HepG2 (cell line): ENCODE data around the gene SNX6. TPM values are rescaled to one million over a fixed set of nuclear protein-coding genes. Genes with fewer than 3 reads are reported as not detected.

Experiments used
- LCORL ChIP-seq, 2 experiments: fragments of 450-650 bp in 1 of 2; sonication (generic) in 1 of 2; formaldehyde crosslinking in 1 of 2; IDR thresholded peaks; 2 replicates each; pipeline versions ENCODE4 v1.5.0 to v1.6.1; 2017 to 2020; ENCODE audit warnings: antibody characterized with exemption in 1 of 2, missing genetic modification reagents in 1 of 2
- MXD4 ChIP-seq: IDR thresholded peaks from 2 replicates; pipeline ENCODE4 v1.6.1; 2016; ENCODE audit warnings: mild to moderate bottlenecking, missing biosample characterization, missing genetic modification reagents
- MYNN ChIP-seq: sonication (generic); formaldehyde crosslinking; IDR thresholded peaks from 2 replicates; pipeline ENCODE4 v1.4.0; 2020; ENCODE audit warnings: mild to moderate bottlenecking, low read depth, missing genetic modification reagents
- SMAD3 ChIP-seq: sonication (generic); formaldehyde crosslinking; IDR thresholded peaks from 2 replicates; pipeline ENCODE4 v1.4.0; 2020; ENCODE audit warnings: missing genetic modification reagents
- ZFP90 ChIP-seq: sonication (generic); formaldehyde crosslinking; IDR thresholded peaks from 2 replicates; pipeline ENCODE4 v1.8.0; 2022; ENCODE audit warnings: missing genetic modification reagents, mild to moderate bottlenecking, inconsistent platforms, borderline replicate concordance
- ZNF138 ChIP-seq: sonication (generic); formaldehyde crosslinking; IDR thresholded peaks from 2 replicates; pipeline ENCODE4 v1.5.0; 2020; ENCODE audit warnings: mild to moderate bottlenecking, low read depth, missing genetic modification reagents
- ZNF24 ChIP-seq: fragments of 450-650 bp; IDR thresholded peaks from 2 replicates; pipeline ENCODE4 v1.6.1; 2017; ENCODE audit warnings: antibody characterized with exemption, mild to moderate bottlenecking
- ZNF3 ChIP-seq: IDR thresholded peaks from 2 replicates; pipeline ENCODE4 v1.7.0; 2017; ENCODE audit warnings: inconsistent platforms
- ZNF446 ChIP-seq: sonication (generic); formaldehyde crosslinking; IDR thresholded peaks from 2 replicates; pipeline ENCODE4 v1.5.0; 2020; ENCODE audit warnings: mild to moderate bottlenecking, missing genetic modification reagents
- ZNF558 ChIP-seq: sonication (generic); formaldehyde crosslinking; IDR thresholded peaks from 2 replicates; pipeline ENCODE4 v1.9.0; 2022; ENCODE audit warnings: mild to moderate bottlenecking, missing genetic modification reagents, borderline replicate concordance
- ZNF569 ChIP-seq: sonication (generic); formaldehyde crosslinking; IDR thresholded peaks from 2 replicates; pipeline ENCODE4 v1.5.0; 2020; ENCODE audit warnings: mild to moderate bottlenecking, missing genetic modification reagents, moderate library complexity, borderline replicate concordance
- ZNF709 ChIP-seq: sonication (generic); formaldehyde crosslinking; IDR thresholded peaks from 2 replicates; pipeline ENCODE4 v1.5.0; 2020; ENCODE audit warnings: mild to moderate bottlenecking, missing genetic modification reagents
- ZNF879 ChIP-seq: sonication (generic); formaldehyde crosslinking; IDR thresholded peaks from 2 replicates; pipeline ENCODE4 v1.8.1; 2023; ENCODE audit warnings: missing genetic modification reagents
- polyA plus RNA-seq, 8 experiments: library from polyadenylated mRNA; depleted of rRNA in 3 of 8; stranded (reverse) in 7 of 8; unstranded in 1 of 8; fragments of >200 nt; fragmentation: Illumina TruSeq in 4 of 8; extraction: Trizol in 4 of 8; gene quantifications; 2 replicates each; pipeline versions ENCODE4 v1.2.1 to v1.2.3, GENCODE V29; 2011 to 2016; ENCODE audit warnings: low read depth in 4 of 8, missing spikeins in 1 of 8, mixed read lengths in 1 of 8; ENCODE audit not compliant: insufficient read depth in 1 of 8
- total RNA-seq, 5 experiments: library from RNA; depleted of rRNA; stranded (reverse); fragments of >200 nt; fragmentation: Illumina TruSeq; extraction: Trizol; gene quantifications; 2 replicates each; pipeline ENCODE4 v1.2.3, GENCODE V29; 2016; ENCODE audit warnings: low read depth in 1 of 5
- TF ChIP-seq, protein P1 (sequence below): sonication (generic); formaldehyde crosslinking; IDR thresholded peaks from 2 replicates; pipeline ENCODE4 v1.5.0; 2020; ENCODE audit warnings: missing genetic modification reagents
- TF ChIP-seq, protein P2 (sequence below): sonication (generic); formaldehyde crosslinking; IDR thresholded peaks from 2 replicates; pipeline ENCODE4 v1.4.0; 2020; ENCODE audit warnings: missing genetic modification reagents
- TF ChIP-seq, protein P3 (sequence below): sonication (generic); formaldehyde crosslinking; IDR thresholded peaks from 2 replicates; pipeline ENCODE4 v1.4.0; 2020; ENCODE audit warnings: missing genetic modification reagents, borderline replicate concordance
- TF ChIP-seq, protein P4 (sequence below): sonication (generic); formaldehyde crosslinking; IDR thresholded peaks from 2 replicates; pipeline ENCODE4 v1.4.0; 2020; ENCODE audit warnings: missing genetic modification reagents
- TF ChIP-seq, protein P5 (sequence below): sonication (generic); formaldehyde crosslinking; conservative IDR thresholded peaks from 2 replicates; pipeline ENCODE4 v1.4.0; 2020; ENCODE audit warnings: missing genetic modification reagents
- TF ChIP-seq, protein P6 (sequence below): IDR thresholded peaks from 2 replicates; pipeline ENCODE4 v1.6.1; 2016
- TF ChIP-seq, protein P7 (sequence below): conservative IDR thresholded peaks from 2 replicates; pipeline ENCODE4 v1.6.1; 2018; ENCODE audit warnings: missing genetic modification reagents

The SNX6 gene
- total and polyA plus RNA-seq, 2 of the 13 experiments (the other 11 are each of a cell fraction or from before 2014, with no cell fraction given): 92.3 to 169 TPM

GRCh38 chr14:34539407-34540180, 90.4 kb downstream of the SNX6 start, which contains the start of gene EAPP (continued):
- peak; percentile 57; the same call in 1 of the 2 replicates for TF ChIP-seq LCORL (IDR thresholded peaks at IDR 0.05)
- peak; percentile 97 for TF ChIP-seq LCORL (CRISPR knock-in tag; IDR thresholded peaks at IDR 0.05)
- TF ChIP-seq, protein P1, sequence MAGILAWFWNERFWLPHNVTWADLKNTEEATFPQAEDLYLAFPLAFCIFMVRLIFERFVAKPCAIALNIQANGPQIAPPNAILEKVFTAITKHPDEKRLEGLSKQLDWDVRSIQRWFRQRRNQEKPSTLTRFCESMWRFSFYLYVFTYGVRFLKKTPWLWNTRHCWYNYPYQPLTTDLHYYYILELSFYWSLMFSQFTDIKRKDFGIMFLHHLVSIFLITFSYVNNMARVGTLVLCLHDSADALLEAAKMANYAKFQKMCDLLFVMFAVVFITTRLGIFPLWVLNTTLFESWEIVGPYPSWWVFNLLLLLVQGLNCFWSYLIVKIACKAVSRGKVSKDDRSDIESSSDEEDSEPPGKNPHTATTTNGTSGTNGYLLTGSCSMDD: peak; percentile 42
- peak; percentile 97 for TF ChIP-seq ZNF879
- TF ChIP-seq, protein P2, sequence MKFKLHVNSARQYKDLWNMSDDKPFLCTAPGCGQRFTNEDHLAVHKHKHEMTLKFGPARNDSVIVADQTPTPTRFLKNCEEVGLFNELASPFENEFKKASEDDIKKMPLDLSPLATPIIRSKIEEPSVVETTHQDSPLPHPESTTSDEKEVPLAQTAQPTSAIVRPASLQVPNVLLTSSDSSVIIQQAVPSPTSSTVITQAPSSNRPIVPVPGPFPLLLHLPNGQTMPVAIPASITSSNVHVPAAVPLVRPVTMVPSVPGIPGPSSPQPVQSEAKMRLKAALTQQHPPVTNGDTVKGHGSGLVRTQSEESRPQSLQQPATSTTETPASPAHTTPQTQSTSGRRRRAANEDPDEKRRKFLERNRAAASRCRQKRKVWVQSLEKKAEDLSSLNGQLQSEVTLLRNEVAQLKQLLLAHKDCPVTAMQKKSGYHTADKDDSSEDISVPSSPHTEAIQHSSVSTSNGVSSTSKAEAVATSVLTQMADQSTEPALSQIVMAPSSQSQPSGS (CRISPR knock-in tag): peak; percentile 98
- TF ChIP-seq MXD4: peak; percentile 99
- TF ChIP-seq ZNF569 (CRISPR knock-in tag): 0 out of 2 replicates have a peak, but pooled peaks have one; percentile 22
- TF ChIP-seq, protein P3, sequence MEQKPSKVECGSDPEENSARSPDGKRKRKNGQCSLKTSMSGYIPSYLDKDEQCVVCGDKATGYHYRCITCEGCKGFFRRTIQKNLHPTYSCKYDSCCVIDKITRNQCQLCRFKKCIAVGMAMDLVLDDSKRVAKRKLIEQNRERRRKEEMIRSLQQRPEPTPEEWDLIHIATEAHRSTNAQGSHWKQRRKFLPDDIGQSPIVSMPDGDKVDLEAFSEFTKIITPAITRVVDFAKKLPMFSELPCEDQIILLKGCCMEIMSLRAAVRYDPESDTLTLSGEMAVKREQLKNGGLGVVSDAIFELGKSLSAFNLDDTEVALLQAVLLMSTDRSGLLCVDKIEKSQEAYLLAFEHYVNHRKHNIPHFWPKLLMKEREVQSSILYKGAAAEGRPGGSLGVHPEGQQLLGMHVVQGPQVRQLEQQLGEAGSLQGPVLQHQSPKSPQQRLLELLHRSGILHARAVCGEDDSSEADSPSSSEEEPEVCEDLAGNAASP (CRISPR knock-in tag): peak; percentile 86
- TF ChIP-seq, protein P4, sequence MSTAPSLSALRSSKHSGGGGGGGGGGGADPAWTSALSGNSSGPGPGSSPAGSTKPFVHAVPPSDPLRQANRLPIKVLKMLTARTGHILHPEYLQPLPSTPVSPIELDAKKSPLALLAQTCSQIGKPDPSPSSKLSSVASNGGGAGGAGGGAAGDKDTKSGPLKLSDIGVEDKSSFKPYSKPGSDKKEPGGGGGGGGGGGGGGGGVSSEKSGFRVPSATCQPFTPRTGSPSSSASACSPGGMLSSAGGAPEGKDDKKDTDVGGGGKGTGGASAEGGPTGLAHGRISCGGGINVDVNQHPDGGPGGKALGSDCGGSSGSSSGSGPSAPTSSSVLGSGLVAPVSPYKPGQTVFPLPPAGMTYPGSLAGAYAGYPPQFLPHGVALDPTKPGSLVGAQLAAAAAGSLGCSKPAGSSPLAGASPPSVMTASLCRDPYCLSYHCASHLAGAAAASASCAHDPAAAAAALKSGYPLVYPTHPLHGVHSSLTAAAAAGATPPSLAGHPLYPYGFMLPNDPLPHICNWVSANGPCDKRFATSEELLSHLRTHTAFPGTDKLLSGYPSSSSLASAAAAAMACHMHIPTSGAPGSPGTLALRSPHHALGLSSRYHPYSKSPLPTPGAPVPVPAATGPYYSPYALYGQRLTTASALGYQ (CRISPR knock-in tag): peak; percentile 93
- peak; percentile 99 for TF ChIP-seq SMAD3 (CRISPR knock-in tag)
- peak; percentile 95 for TF ChIP-seq ZNF446
- peak; percentile 99 for TF ChIP-seq ZNF709
- TF ChIP-seq, protein P5, sequence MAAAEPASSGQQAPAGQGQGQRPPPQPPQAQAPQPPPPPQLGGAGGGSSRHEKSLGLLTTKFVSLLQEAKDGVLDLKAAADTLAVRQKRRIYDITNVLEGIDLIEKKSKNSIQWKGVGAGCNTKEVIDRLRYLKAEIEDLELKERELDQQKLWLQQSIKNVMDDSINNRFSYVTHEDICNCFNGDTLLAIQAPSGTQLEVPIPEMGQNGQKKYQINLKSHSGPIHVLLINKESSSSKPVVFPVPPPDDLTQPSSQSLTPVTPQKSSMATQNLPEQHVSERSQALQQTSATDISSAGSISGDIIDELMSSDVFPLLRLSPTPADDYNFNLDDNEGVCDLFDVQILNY (CRISPR knock-in tag): peak; percentile 14; the same call in 1 of the 2 replicates
- TF ChIP-seq, protein P6, sequence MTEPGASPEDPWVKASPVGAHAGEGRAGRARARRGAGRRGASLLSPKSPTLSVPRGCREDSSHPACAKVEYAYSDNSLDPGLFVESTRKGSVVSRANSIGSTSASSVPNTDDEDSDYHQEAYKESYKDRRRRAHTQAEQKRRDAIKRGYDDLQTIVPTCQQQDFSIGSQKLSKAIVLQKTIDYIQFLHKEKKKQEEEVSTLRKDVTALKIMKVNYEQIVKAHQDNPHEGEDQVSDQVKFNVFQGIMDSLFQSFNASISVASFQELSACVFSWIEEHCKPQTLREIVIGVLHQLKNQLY (CRISPR knock-in tag): peak; percentile 68
- TF ChIP-seq ZNF24: peak; percentile 71; the same call in 1 of the 2 replicates
- TF ChIP-seq, protein P7, sequence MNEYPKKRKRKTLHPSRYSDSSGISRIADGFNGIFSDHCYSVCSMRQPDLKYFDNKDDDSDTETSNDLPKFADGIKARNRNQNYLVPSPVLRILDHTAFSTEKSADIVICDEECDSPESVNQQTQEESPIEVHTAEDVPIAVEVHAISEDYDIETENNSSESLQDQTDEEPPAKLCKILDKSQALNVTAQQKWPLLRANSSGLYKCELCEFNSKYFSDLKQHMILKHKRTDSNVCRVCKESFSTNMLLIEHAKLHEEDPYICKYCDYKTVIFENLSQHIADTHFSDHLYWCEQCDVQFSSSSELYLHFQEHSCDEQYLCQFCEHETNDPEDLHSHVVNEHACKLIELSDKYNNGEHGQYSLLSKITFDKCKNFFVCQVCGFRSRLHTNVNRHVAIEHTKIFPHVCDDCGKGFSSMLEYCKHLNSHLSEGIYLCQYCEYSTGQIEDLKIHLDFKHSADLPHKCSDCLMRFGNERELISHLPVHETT (CRISPR knock-in tag): peak; percentile 96
- peak; percentile 98 for TF ChIP-seq MYNN (CRISPR knock-in tag)
- peak; percentile 99; the same call in 1 of the 2 replicates for TF ChIP-seq ZFP90 (CRISPR knock-in tag)
- peak; percentile 66; the same call in 1 of the 2 replicates for TF ChIP-seq ZNF3
- peak; percentile 100 for TF ChIP-seq ZNF138 (CRISPR knock-in tag)
- peak; percentile 98; the same call in 1 of the 2 replicates for TF ChIP-seq ZNF558 (CRISPR knock-in tag)
